Activated CD4-positive, alpha-beta T cell treated with anti-CD3 and anti-CD28 coated beads, Interleukin-2, amount 10 ng/mL, durations not matched to agents 24 days and 14 days (primary cell): Measurements from ENCODE around the gene RMND1. TPM values are rescaled to one million over a fixed set of nuclear protein-coding genes. Genes with fewer than 3 reads are reported as not detected.
"Not testable (repeated sequence)": the region's sequence is repeated elsewhere in the genome, so short reads cannot be mapped to it uniquely, and the experiment has no call there.

Experiments used
- DNase-seq: peaks from one replicate; pipeline ENCODE4 v3.0.0; 2022
- H3K27ac Mint-ChIP-seq: one replicate; pipeline ENCODE4 v1.8.0; 2022; ENCODE audit warnings: mild to moderate bottlenecking, mixed read lengths
- H3K27me3 Mint-ChIP-seq: one replicate; pipeline ENCODE4 v1.8.0; 2022; ENCODE audit warnings: mixed read lengths
- H3K36me3 Mint-ChIP-seq: one replicate; pipeline ENCODE4 v1.8.0; 2022; ENCODE audit warnings: low read depth, mild to moderate bottlenecking, mixed read lengths
- H3K4me1 Mint-ChIP-seq: one replicate; pipeline ENCODE4 v1.8.0; 2021; ENCODE audit warnings: mixed read lengths
- H3K4me3 Mint-ChIP-seq: one replicate; pipeline ENCODE4 v1.8.0; 2022; ENCODE audit warnings: mild to moderate bottlenecking, moderate library complexity, mixed read lengths
- H3K9me3 Mint-ChIP-seq: one replicate; pipeline ENCODE4 v1.8.0; 2021; ENCODE audit warnings: mixed read lengths
- intact Hi-C: fragments of 100-400 bp; cut with micrococcal nuclease; formaldehyde crosslinking; loops from one replicate; pipeline ENCODE4 v1.15.1; 2023
- total RNA-seq: library from RNA; stranded (reverse); gene quantifications from 2 replicates; pipeline ENCODE4 v1.2.3, GENCODE V29; 2022

The RMND1 gene
- total RNA-seq, 1 donor from 2014 or later = 22.9 TPM

DNA sequence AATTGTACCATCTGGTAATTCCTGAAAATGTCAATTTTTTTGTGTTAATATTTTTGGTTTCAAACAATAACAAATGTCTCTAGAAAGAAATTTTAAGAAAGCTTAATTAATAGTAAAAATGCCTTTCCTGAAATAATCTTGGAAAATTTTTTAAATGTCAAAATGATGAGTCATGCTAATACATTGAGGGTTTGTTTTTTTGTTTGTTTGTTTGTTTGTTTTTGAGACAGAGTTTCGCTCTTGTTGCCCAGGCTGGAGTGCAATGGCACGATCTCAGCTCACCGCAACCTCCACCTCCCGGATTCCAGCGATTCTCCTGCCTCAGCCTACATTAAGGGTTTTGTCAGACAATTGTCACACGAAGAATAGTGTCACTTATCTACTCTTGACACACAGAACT lies 94.9 kb downstream of the RMND1 start:
- H3K36me3 Mint-ChIP-seq = peaks cover 15% of the 10 kb centered on the region
- H3K27me3 Mint-ChIP-seq, H3K4me3 Mint-ChIP-seq, intact Hi-C loops, DNase-seq, H3K9me3 Mint-ChIP-seq, H3K27ac Mint-ChIP-seq, H3K4me1 Mint-ChIP-seq: not testable (repeated sequence)

Other genes starting within 250 kb of the RMND1 start
- 1.0 and 1.1 TPM in 2 replicates for gene AKAP12, start 212.2 kb downstream of the RMND1 start, total RNA-seq
- 21.4 and 22.2 TPM in 2 replicates for gene ZBTB2, start 60.6 kb downstream of the RMND1 start, total RNA-seq
- gene CCDC170, start 41.9 kb upstream of the RMND1 start, total RNA-seq = not detected in 2 replicates